ENCODE results near the gene RNF217.
"Not testable (repeated sequence)": the region's sequence is repeated elsewhere in the genome, so short reads cannot be mapped to it uniquely, and the experiment has no call there.

The RNF217 gene

DNA sequence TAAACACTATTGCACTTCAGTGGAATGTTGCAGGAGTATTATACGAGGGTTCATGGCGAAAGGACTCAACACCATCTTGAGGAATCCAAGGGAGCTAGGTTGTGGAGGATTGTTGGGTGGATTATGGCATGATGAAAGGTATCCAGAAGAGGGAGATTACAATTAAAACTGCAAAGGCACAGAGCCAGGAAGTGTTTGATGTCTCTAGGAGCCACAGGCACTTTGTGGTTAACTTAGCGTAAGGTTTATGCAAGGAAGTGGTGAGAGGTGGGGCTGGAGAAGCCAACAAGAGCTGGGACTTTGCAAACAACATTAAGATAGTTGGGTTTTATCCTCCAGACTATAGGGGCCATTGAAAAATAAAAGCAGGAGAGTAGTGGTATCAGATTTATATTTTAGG, 104.7 kb downstream of the RNF217 start:
- no peaks in the 10 kb centered on the region for H3K9me3 ChIP-seq (ENCODE audit: low read length)
- H3K4me1 ChIP-seq (ENCODE audit: insufficient read depth, low read length) = peaks cover 6% of the 10 kb centered on the region
- no peak overlapping the region for H3K9ac ChIP-seq (ENCODE audit: low read length)
- no peak overlapping the region for H3K27ac ChIP-seq (ENCODE audit: low read depth, low read length)
- H3K36me3 ChIP-seq (ENCODE audit: insufficient read depth, low read length) = peaks cover 12% of the 10 kb centered on the region
- no peak overlapping the region for H3K4me3 ChIP-seq (ENCODE audit: low read depth in 1 of 2, low read length in 2 of 2)
- H3K27me3 ChIP-seq (ENCODE audit: control insufficient read depth in 1 of 2, insufficient read depth in 2 of 2, low read length in 2 of 2) = no peaks in the 10 kb centered on the region

DNA sequence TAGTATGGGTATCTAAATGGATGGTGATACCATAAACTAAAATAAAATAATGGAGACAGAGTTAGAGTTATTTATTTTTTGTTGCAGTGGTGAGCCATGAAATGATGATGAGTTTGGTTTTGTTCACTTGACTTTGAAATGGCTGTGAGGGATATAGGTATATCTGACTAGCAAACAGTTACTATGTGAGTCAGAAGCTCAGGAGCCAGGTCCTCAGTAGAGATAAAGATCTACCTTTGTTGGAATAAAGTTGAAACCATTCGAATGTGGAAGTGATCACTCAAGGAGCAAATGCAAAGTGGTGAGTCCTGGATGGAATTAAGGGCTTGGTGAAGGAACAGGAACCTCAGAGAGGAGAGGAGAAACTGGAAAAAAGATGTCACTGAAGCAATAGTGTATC, 105.3 kb downstream of the RNF217 start:
- H3K36me3 ChIP-seq (ENCODE audit: insufficient read depth, low read length) = peaks cover 10% of the 10 kb centered on the region
- no peaks in the 10 kb centered on the region for H3K9me3 ChIP-seq (ENCODE audit: low read length)
- peaks cover 6% of the 10 kb centered on the region for H3K4me1 ChIP-seq (ENCODE audit: insufficient read depth, low read length)
- no peak overlapping the region for H3K27ac ChIP-seq (ENCODE audit: low read depth, low read length)
- H3K27me3 ChIP-seq (ENCODE audit: control insufficient read depth in 1 of 2, insufficient read depth in 2 of 2, low read length in 2 of 2) = no peaks in the 10 kb centered on the region
- no peak overlapping the region for H3K9ac ChIP-seq (ENCODE audit: low read length)
- H3K4me3 ChIP-seq (ENCODE audit: low read depth in 1 of 2, low read length in 2 of 2) = no peak overlapping the region

- no peak overlapping the region for H3K27ac ChIP-seq (ENCODE audit: low read depth, low read length)
- peaks cover 7% of the 10 kb centered on the region for H3K4me1 ChIP-seq (ENCODE audit: insufficient read depth, low read length)
- no peaks in the 10 kb centered on the region for H3K27me3 ChIP-seq (ENCODE audit: control insufficient read depth in 1 of 2, insufficient read depth in 2 of 2, low read length in 2 of 2)
- H3K9ac ChIP-seq (ENCODE audit: low read length) = no peak overlapping the region
- H3K9me3 ChIP-seq (ENCODE audit: low read length) = no peaks in the 10 kb centered on the region
- no peaks in the 10 kb centered on the region for H3K36me3 ChIP-seq (ENCODE audit: insufficient read depth, low read length)
- H3K4me3 ChIP-seq (ENCODE audit: low read depth in 1 of 2, low read length in 2 of 2) = no peak overlapping the region
Observed at GRCh38 chr6:125073071-125073470, 110.8 kb downstream of the RNF217 start.

DNA sequence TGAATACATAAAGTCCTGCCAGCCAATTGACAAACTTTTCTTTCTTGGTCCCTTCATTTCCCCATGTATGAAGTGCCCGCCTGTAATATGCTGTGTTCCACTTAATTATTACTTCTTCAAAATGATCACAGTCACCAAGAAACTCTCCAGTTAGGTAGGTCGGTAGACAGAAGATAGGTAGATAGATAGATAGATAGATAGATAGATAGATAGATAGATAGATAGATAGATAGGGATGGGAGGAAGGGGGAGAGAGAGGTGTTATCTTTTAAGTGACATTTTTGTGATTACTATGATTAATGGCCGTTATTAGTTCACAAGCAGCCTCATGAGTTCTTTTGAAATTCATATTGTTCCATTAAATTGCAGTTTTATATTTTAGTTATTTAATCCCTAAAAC, 111.9 kb downstream of the RNF217 start:
- Histone ChIP-seq H3K9ac (ENCODE audit: low read length) (no peak overlapping the region), H3K9me3 (ENCODE audit: low read length) (no peaks in the 10 kb centered on the region), H3K27ac (ENCODE audit: low read depth, low read length) (no peak overlapping the region), H3K4me3 (ENCODE audit: low read depth in 1 of 2, low read length in 2 of 2) (no peak overlapping the region), H3K36me3 (ENCODE audit: insufficient read depth, low read length) (peaks cover 6% of the 10 kb centered on the region), H3K4me1 (ENCODE audit: insufficient read depth, low read length) (peaks cover 7% of the 10 kb centered on the region), H3K27me3 (ENCODE audit: control insufficient read depth in 1 of 2, insufficient read depth in 2 of 2, low read length in 2 of 2) (no peaks in the 10 kb centered on the region)

DNA sequence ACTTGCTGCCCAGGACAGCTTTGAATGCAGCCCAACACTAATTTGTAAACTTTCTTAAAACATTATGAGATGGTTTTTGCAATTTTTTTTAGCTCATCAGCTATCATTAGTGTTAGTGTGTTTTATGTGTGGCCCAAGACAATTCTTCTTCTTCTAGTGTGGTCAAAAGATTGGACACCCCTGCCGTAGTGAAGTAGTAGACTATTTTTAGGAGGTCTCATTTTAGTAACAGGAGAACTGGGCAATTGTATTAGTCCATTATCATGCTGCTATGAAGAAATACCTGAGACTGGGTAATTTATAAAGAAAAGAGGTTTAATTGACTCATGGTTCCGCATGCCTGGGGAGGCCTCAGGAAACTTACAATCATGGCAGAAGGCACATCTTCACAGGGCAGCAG, 112.8 kb downstream of the RNF217 start:
- not testable (repeated sequence) for H3K9ac ChIP-seq (ENCODE audit: low read length); H3K27me3 ChIP-seq (ENCODE audit: control insufficient read depth in 1 of 2, insufficient read depth in 2 of 2, low read length in 2 of 2); H3K9me3 ChIP-seq (ENCODE audit: low read length); H3K36me3 ChIP-seq (ENCODE audit: insufficient read depth, low read length); H3K4me1 ChIP-seq (ENCODE audit: insufficient read depth, low read length); H3K27ac ChIP-seq (ENCODE audit: low read depth, low read length); H3K4me3 ChIP-seq (ENCODE audit: low read depth in 1 of 2, low read length in 2 of 2)

- peaks cover 6% of the 10 kb centered on the region for H3K36me3 ChIP-seq (ENCODE audit: insufficient read depth, low read length)
- peaks cover 7% of the 10 kb centered on the region for H3K4me1 ChIP-seq (ENCODE audit: insufficient read depth, low read length)
- H3K9ac ChIP-seq (ENCODE audit: low read length) = no peak overlapping the region
- H3K27me3 ChIP-seq (ENCODE audit: control insufficient read depth in 1 of 2, insufficient read depth in 2 of 2, low read length in 2 of 2) = no peaks in the 10 kb centered on the region
- no peak overlapping the region for H3K4me3 ChIP-seq (ENCODE audit: low read depth in 1 of 2, low read length in 2 of 2)
- no peak overlapping the region for H3K27ac ChIP-seq (ENCODE audit: low read depth, low read length)
- H3K9me3 ChIP-seq (ENCODE audit: low read length) = no peaks in the 10 kb centered on the region
Observed at GRCh38 chr6:125075741-125076481, 113.7 kb downstream of the RNF217 start.

DNA sequence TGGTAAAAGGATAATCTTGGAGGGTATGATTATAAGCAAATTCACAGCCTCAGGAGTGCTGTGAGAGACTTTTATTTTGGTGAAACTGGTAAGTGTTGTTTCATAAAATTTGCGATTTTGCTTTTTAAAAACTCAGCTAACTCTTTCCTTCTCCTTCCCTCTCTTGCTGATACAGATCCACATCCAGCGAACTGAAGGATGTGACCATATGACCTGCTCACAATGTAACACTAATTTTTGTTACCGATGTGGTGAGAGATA, 114.2 kb downstream of the RNF217 start:
- Histone ChIP-seq H3K4me3 (ENCODE audit: low read depth in 1 of 2, low read length in 2 of 2) (no peak overlapping the region), H3K27ac (ENCODE audit: low read depth, low read length) (no peak overlapping the region), H3K36me3 (ENCODE audit: insufficient read depth, low read length) (peaks cover 6% of the 10 kb centered on the region), H3K4me1 (ENCODE audit: insufficient read depth, low read length) (peaks cover 7% of the 10 kb centered on the region), H3K9me3 (ENCODE audit: low read length) (no peaks in the 10 kb centered on the region), H3K9ac (ENCODE audit: low read length) (no peak overlapping the region), H3K27me3 (ENCODE audit: control insufficient read depth in 1 of 2, insufficient read depth in 2 of 2, low read length in 2 of 2) (no peaks in the 10 kb centered on the region)

DNA sequence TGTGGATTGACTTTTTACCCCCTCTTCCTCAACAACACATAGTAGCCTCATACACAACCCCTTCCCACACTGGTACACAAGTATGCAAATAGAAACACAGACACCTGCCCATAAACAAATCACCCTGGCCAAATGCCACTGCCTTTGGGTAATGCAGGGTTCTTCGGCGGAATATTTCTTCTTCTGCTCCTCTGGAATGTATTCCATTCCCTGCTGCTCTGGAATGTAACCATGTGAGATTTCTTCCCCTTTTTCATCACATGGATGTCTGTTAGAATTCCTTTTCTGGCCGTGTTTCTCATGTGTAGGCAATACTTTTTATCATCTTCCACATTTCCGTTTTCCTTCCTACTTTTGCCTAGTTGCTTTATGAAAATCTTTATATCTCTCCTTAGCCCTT, 115.2 kb downstream of the RNF217 start:
- H3K27me3 ChIP-seq (ENCODE audit: control insufficient read depth in 1 of 2, insufficient read depth in 2 of 2, low read length in 2 of 2) = no peaks in the 10 kb centered on the region
- peaks cover 7% of the 10 kb centered on the region for H3K4me1 ChIP-seq (ENCODE audit: insufficient read depth, low read length)
- H3K9me3 ChIP-seq (ENCODE audit: low read length) = no peaks in the 10 kb centered on the region
- no peak overlapping the region for H3K27ac ChIP-seq (ENCODE audit: low read depth, low read length)
- H3K4me3 ChIP-seq (ENCODE audit: low read depth in 1 of 2, low read length in 2 of 2) = no peak overlapping the region
- H3K9ac ChIP-seq (ENCODE audit: low read length) = no peak overlapping the region
- H3K36me3 ChIP-seq (ENCODE audit: insufficient read depth, low read length) = peaks cover 14% of the 10 kb centered on the region

- Histone ChIP-seq H3K27me3 (ENCODE audit: control insufficient read depth in 1 of 2, insufficient read depth in 2 of 2, low read length in 2 of 2) (no peaks in the 10 kb centered on the region), H3K9me3 (ENCODE audit: low read length) (no peaks in the 10 kb centered on the region), H3K36me3 (ENCODE audit: insufficient read depth, low read length) (peaks cover 19% of the 10 kb centered on the region), H3K4me1 (ENCODE audit: insufficient read depth, low read length) (peaks cover 7% of the 10 kb centered on the region), H3K9ac (ENCODE audit: low read length) (no peak overlapping the region), H3K4me3 (ENCODE audit: low read depth in 1 of 2, low read length in 2 of 2) (no peak overlapping the region), H3K27ac (ENCODE audit: low read depth, low read length) (no peak overlapping the region)
Observed at GRCh38 chr6:125078602-125079321, 116.5 kb downstream of the RNF217 start.

DNA sequence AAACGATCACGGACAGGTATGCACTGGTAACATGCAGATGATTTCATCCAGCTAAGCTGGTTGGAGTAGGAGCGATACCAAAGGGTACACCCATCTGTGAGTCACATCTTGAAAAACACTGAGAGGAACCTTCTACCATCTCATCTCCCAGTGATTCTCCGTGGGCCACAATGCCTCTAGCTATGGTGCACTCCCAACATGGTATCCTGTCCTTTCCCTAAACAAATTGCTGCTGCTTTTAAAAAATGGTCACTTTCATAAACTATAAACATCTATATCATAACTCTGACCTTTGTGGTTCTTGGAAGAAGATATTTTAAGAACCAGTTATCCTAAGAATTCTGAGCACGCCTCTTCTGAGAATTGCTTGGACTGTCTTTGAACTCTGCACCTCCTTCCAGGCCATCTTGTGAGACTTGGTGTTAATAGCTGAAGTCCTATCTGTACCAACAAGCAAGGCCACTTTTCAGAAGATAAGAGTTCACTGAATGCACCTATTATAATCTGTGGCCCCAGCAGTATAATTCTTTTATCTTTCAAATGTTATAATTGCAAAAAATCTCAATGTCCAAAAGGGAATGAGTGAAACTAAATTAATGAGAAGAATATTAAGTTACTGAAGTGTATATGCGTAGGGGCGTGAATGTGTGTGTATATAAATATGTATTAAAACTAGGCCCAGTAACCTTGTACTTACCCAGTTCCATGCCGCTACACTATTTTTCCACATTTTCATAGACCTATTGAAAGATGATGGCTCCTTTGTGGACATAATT, 120.9 kb downstream of the RNF217 start:
- Histone ChIP-seq H3K36me3 (ENCODE audit: insufficient read depth, low read length) (peaks cover 19% of the 10 kb centered on the region), H3K9ac (ENCODE audit: low read length) (no peak overlapping the region), H3K4me3 (ENCODE audit: low read depth in 1 of 2, low read length in 2 of 2) (no peak overlapping the region), H3K27ac (ENCODE audit: low read depth, low read length) (no peak overlapping the region), H3K27me3 (ENCODE audit: control insufficient read depth in 1 of 2, insufficient read depth in 2 of 2, low read length in 2 of 2) (no peaks in the 10 kb centered on the region), H3K9me3 (ENCODE audit: low read length) (no peaks in the 10 kb centered on the region), H3K4me1 (ENCODE audit: insufficient read depth, low read length) (peaks cover under 1% of the 10 kb centered on the region)

- H3K9ac ChIP-seq (ENCODE audit: low read length) = no peak overlapping the region
- H3K4me3 ChIP-seq (ENCODE audit: low read depth in 1 of 2, low read length in 2 of 2) = no peak overlapping the region
- H3K36me3 ChIP-seq (ENCODE audit: insufficient read depth, low read length) = peaks cover 16% of the 10 kb centered on the region
- H3K4me1 ChIP-seq (ENCODE audit: insufficient read depth, low read length) = peaks cover 4% of the 10 kb centered on the region
- H3K9me3 ChIP-seq (ENCODE audit: low read length) = no peaks in the 10 kb centered on the region
- no peak overlapping the region for H3K27ac ChIP-seq (ENCODE audit: low read depth, low read length)
- no peaks in the 10 kb centered on the region for H3K27me3 ChIP-seq (ENCODE audit: control insufficient read depth in 1 of 2, insufficient read depth in 2 of 2, low read length in 2 of 2)
Observed at GRCh38 chr6:125083684-125083990, 121.4 kb downstream of the RNF217 start.
